Measurements from ENCODE around the gene DDIT4. TPM values are rescaled to one million over a fixed set of nuclear protein-coding genes. Genes with fewer than 3 reads are reported as not detected.
A peak's percentile ranks its signal among the peaks of the same experiment; 100 is the strongest.

DDIT4 gene
- total RNA-seq, 4 donors from 2014 or later = 64.5 to 356 (median 150) TPM

GRCh38 chr10:72275351-72276012 lies 1.8 kb downstream of the DDIT4 start:
- intact Hi-C loops (cut with DNase I; ENCODE audit: low total_unique reads) (loop anchor here (2.0 kb wide), 1 partner anchor 55 kb away; no protein-coding TSS in a partner anchor), in situ Hi-C loops (cut with MboI; ENCODE audit: low pct_ligation_motif_present in 1 of 4, low pct_unique_long_range_greater_than_20kb in 1 of 4, low sequenced_read_pairs in 3 of 4) (no loop called here)
- peak overlapping the region; percentile 96 to 97 (median 97) for H3K27ac ChIP-seq
- no peaks in the 10 kb centered on the region for H3K27me3 ChIP-seq
- H3K4me3 ChIP-seq = peak overlapping the region; percentile 67 to 95 (median 85)
- peaks cover 9 to 45% (median 44%) of the 10 kb centered on the region in 4 donors for H3K4me1 ChIP-seq
- TF ChIP-seq, protein P1, sequence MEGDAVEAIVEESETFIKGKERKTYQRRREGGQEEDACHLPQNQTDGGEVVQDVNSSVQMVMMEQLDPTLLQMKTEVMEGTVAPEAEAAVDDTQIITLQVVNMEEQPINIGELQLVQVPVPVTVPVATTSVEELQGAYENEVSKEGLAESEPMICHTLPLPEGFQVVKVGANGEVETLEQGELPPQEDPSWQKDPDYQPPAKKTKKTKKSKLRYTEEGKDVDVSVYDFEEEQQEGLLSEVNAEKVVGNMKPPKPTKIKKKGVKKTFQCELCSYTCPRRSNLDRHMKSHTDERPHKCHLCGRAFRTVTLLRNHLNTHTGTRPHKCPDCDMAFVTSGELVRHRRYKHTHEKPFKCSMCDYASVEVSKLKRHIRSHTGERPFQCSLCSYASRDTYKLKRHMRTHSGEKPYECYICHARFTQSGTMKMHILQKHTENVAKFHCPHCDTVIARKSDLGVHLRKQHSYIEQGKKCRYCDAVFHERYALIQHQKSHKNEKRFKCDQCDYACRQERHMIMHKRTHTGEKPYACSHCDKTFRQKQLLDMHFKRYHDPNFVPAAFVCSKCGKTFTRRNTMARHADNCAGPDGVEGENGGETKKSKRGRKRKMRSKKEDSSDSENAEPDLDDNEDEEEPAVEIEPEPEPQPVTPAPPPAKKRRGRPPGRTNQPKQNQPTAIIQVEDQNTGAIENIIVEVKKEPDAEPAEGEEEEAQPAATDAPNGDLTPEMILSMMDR (IDR thresholded peaks at IDR 0.05) = no peak
- no peak for TF ChIP-seq POLR2A (IDR thresholded peaks at IDR 0.05)
- TF ChIP-seq EP300 (IDR thresholded peaks at IDR 0.05; ENCODE audit: low read depth) = no peak
- no peak for TF ChIP-seq POLR2AphosphoS5 (IDR thresholded peaks at IDR 0.05)
- peaks cover 0 to 11% (median 5%) of the 10 kb centered on the region in 4 donors for H3K36me3 ChIP-seq
- DNase-seq = peak; percentile 46
- H3K9me3 ChIP-seq = no peaks in the 10 kb centered on the region
- 14 to 35% methylated on average over 4 to 12 of the region's 12 CpGs for WGBS, 2 donors (ENCODE audit: low coverage in 1 of 2)

- TF ChIP-seq POLR2AphosphoS5 (IDR thresholded peaks at IDR 0.05) = peak in 1 of 3 donors; percentile 4
- TF ChIP-seq POLR2A (IDR thresholded peaks at IDR 0.05) = peak; percentile 37
- no peak for TF ChIP-seq EP300 (IDR thresholded peaks at IDR 0.05; ENCODE audit: low read depth)
- TF ChIP-seq, protein P1 (IDR thresholded peaks at IDR 0.05) = no peak
- Histone ChIP-seq H3K36me3 (peaks cover 0 to 11% (median 5%) of the 10 kb centered on the region in 4 donors), H3K9me3 (no peaks in the 10 kb centered on the region), H3K4me3 (peak overlapping the region in 3 of 4 donors; percentile 67 to 88 (median 82)), H3K27me3 (no peaks in the 10 kb centered on the region), H3K4me1 (peaks cover 9 to 45% (median 44%) of the 10 kb centered on the region in 4 donors), H3K27ac (peak overlapping the region; percentile 96 to 97 (median 97))
- 26 to 34% methylated on average over 3 to 4 of the region's 4 CpGs for WGBS, 2 donors (ENCODE audit: low coverage in 1 of 2)
- intact Hi-C loops (cut with DNase I; ENCODE audit: low total_unique reads) = no loop called here
- in situ Hi-C loops (cut with MboI; ENCODE audit: low pct_ligation_motif_present in 1 of 4, low pct_unique_long_range_greater_than_20kb in 1 of 4, low sequenced_read_pairs in 3 of 4) = no loop called here
- peak; percentile 66 for DNase-seq
Measured at GRCh38 chr10:72276013-72276387, 2.3 kb downstream of the DDIT4 start.

DNA sequence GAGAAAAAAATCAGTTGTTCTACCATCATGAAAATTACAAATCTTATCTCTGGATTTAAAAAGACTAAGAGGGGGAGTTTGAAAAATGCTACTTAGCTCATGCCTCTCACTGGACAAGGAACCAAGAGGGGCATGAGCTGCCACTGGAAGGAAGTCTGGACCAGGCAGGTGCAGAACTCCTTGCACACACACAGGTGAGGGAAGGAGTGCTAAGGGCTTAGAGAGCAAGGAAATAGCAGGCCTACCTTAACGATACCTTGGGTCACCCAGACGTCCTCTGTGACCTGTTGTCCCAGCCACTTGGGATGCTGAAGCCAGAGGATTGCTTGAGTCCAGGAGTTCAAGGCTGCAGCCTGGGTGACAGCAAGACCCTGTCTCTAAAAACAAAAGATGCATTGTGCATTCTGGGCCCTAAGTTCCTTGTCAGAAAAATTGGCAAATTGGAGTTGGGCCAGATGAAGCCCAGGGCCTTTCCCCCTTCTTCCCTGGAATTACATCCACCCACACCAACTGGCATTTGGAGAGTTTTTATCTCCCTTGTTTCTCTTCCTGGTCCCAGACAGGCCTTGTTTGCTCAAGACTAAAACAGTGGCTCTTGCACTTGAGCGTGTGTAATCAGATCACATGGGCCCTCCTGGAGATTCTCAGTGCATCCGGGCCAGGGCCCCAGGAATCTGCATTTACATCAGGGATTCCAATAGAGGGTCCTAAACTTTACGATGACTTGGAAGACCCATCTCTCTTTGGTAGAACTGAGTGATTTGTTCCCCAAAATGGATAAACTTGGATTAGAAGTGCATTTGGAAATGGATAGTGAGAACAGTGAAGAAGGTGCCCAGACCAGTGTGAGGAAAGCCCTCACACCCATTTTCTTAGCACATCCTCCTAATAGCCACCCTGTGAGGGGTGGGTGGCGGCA lies 3.0 kb downstream of the DDIT4 start:
- intact Hi-C loops (cut with DNase I; ENCODE audit: low total_unique reads) = no loop called here
- DNase-seq = peak; percentile 44
- Histone ChIP-seq H3K27ac (peak overlapping the region; percentile 96 to 97 (median 97)), H3K4me3 (peak overlapping the region in 3 of 4 donors; percentile 67 to 88 (median 82)), H3K9me3 (no peaks in the 10 kb centered on the region), H3K4me1 (peaks cover 9 to 45% (median 44%) of the 10 kb centered on the region in 4 donors), H3K27me3 (no peaks in the 10 kb centered on the region), H3K36me3 (peaks cover 0 to 11% (median 5%) of the 10 kb centered on the region in 4 donors)
- in situ Hi-C loops (cut with MboI; ENCODE audit: low pct_ligation_motif_present in 1 of 4, low pct_unique_long_range_greater_than_20kb in 1 of 4, low sequenced_read_pairs in 3 of 4) = no loop called here
- 18 to 51% methylated on average over 2 to 6 of the region's 6 CpGs for WGBS, 2 donors (ENCODE audit: low coverage in 1 of 2)
- TF ChIP-seq POLR2AphosphoS5 (IDR thresholded peaks at IDR 0.05) = peak in 1 of 3 donors; percentile 40
- no peak for TF ChIP-seq POLR2A (IDR thresholded peaks at IDR 0.05)

GRCh38 chr10:72277340-72277995 lies 3.7 kb downstream of the DDIT4 start:
- Histone ChIP-seq H3K27me3 (no peaks in the 10 kb centered on the region), H3K36me3 (peaks cover 0 to 11% (median 5%) of the 10 kb centered on the region in 4 donors), H3K9me3 (no peaks in the 10 kb centered on the region), H3K27ac (peak overlapping the region; percentile 96 to 97 (median 97)), H3K4me1 (peaks cover 5 to 40% (median 38%) of the 10 kb centered on the region in 4 donors), H3K4me3 (no peak overlapping the region)
- in situ Hi-C loops (cut with MboI; ENCODE audit: low pct_ligation_motif_present in 1 of 4, low pct_unique_long_range_greater_than_20kb in 1 of 4, low sequenced_read_pairs in 3 of 4) = no loop called here
- intact Hi-C loops (cut with DNase I; ENCODE audit: low total_unique reads) = no loop called here
- 87 to 100% methylated on average over 1 to 5 of the region's 5 CpGs for WGBS, 2 donors (ENCODE audit: low coverage in 1 of 2)
- DNase-seq = no peak
- TF ChIP-seq EP300 (IDR thresholded peaks at IDR 0.05; ENCODE audit: low read depth) = no peak
- no peak for TF ChIP-seq POLR2AphosphoS5 (IDR thresholded peaks at IDR 0.05)
- TF ChIP-seq, protein P1 (IDR thresholded peaks at IDR 0.05) = no peak
- TF ChIP-seq POLR2A (IDR thresholded peaks at IDR 0.05) = no peak
